ENCODE results near the gene PRAMEF11. TPM values are rescaled to one million over a fixed set of nuclear protein-coding genes. Genes with fewer than 3 reads are reported as not detected.

The PRAMEF11 gene
- not detected in 2 replicates for total RNA-seq (ENCODE audit: low replicate concordance)

GRCh38 chr1:12831310-12831709 lies at the start of gene PRAMEF11:
Gene PRAMEF11 (minus strand): TSS chr1:12831410. CDS start chr1:12828789, 2,621 bp downstream.

GRCh38 chr1:12856786-12857185 lies 25.6 kb upstream of the PRAMEF11 start, which contains the start of gene PRAMEF2:
Gene PRAMEF2 (plus strand): TSS chr1:12857086. CDS start chr1:12859010, 1,924 bp downstream.

GRCh38 chr1:12848620-12849019 lies 17.4 kb upstream of the PRAMEF11 start, which contains the start of gene HNRNPCL1:
Gene HNRNPCL1 (minus strand): TSS chr1:12848720. CDS start chr1:12848289, 431 bp downstream.

GRCh38 chr1:12791097-12791496 lies 40.1 kb downstream of the PRAMEF11 start, which contains the start of gene PRAMEF1:
Gene PRAMEF1 (plus strand): TSS chr1:12791397. CDS start chr1:12793228, 1,831 bp downstream.

Other genes starting within 250 kb of the PRAMEF11 start
- gene DHRS3, start 213.2 kb downstream of the PRAMEF11 start, total RNA-seq (ENCODE audit: low replicate concordance) = 31.7 and 446 TPM in 2 replicates
- gene AADACL4, start 187.3 kb downstream of the PRAMEF11 start, total RNA-seq (ENCODE audit: low replicate concordance) = not detected in 2 replicates
- gene AADACL3, start 115.3 kb downstream of the PRAMEF11 start, total RNA-seq (ENCODE audit: low replicate concordance) = not detected in 2 replicates
- gene CFAP107, start 85.2 kb downstream of the PRAMEF11 start, total RNA-seq (ENCODE audit: low replicate concordance) = not detected in 2 replicates
- gene PRAMEF12, start 57.7 kb downstream of the PRAMEF11 start, total RNA-seq (ENCODE audit: low replicate concordance) = not detected in 2 replicates
- gene PRAMEF1, start 40.0 kb downstream of the PRAMEF11 start, total RNA-seq (ENCODE audit: low replicate concordance) = not detected in 2 replicates
- not detected in 2 replicates for gene HNRNPCL1, start 17.3 kb upstream of the PRAMEF11 start, total RNA-seq (ENCODE audit: low replicate concordance)
- gene PRAMEF2, start 25.7 kb upstream of the PRAMEF11 start, total RNA-seq (ENCODE audit: low replicate concordance) = not detected in 2 replicates
- gene PRAMEF4, start 54.8 kb upstream of the PRAMEF11 start, total RNA-seq (ENCODE audit: low replicate concordance) = not detected in 2 replicates
- gene PRAMEF10, start 66.9 kb upstream of the PRAMEF11 start, total RNA-seq (ENCODE audit: low replicate concordance) = not detected in 2 replicates
- not detected in 2 replicates for gene PRAMEF7, start 85.2 kb upstream of the PRAMEF11 start, total RNA-seq (ENCODE audit: low replicate concordance)
- not detected in 2 replicates for gene PRAMEF6, start 116.2 kb upstream of the PRAMEF11 start, total RNA-seq (ENCODE audit: low replicate concordance)
- not detected in 2 replicates for gene PRAMEF27, start 225.2 kb upstream of the PRAMEF11 start, total RNA-seq (ENCODE audit: low replicate concordance)
- not detected in 2 replicates for gene HNRNPCL3, start 229.4 kb upstream of the PRAMEF11 start, total RNA-seq (ENCODE audit: low replicate concordance)
- gene PRAMEF25, start 239.4 kb upstream of the PRAMEF11 start, total RNA-seq (ENCODE audit: low replicate concordance) = not detected in 2 replicates

Measured in smooth muscle cell of the coronary artery (primary cell).